Activated CD8-positive, alpha-beta memory T cell treated with anti-CD3 and anti-CD28 coated beads, Interleukin-2, amount 50 U/mL, for 1 hour (primary cell): ENCODE results near the gene KRT78.
A peak's percentile ranks its signal among the peaks of the same experiment; 100 is the strongest.
"Not testable (repeated sequence)": the region's sequence is repeated elsewhere in the genome, so short reads cannot be mapped to it uniquely, and the experiment has no call there.

Experiments
- DNase-seq: peaks from one replicate; pipeline ENCODE4 v3.0.0-alpha.2; 2020; ENCODE audit errors: extremely low read depth

The KRT78 gene

GRCh38 chr12:52848661-52849255 is at the start of gene KRT78:
Gene KRT78 (minus strand): TSS chr12:52848994. CDS start chr12:52848930, 64 bp downstream.
- no peak for DNase-seq

- DNase-seq, result no peak
Measured at GRCh38 chr12:52896190-52897100, 47.7 kb upstream of the KRT78 start.

GRCh38 chr12:52895726-52896189 is 47.0 kb upstream of the KRT78 start:
- DNase-seq, result no peak

GRCh38 chr12:52892974-52893373 is 44.2 kb upstream of the KRT78 start:
- no peak for DNase-seq

- DNase-seq, result no peak
Measured at GRCh38 chr12:52892207-52892852, 43.5 kb upstream of the KRT78 start.

GRCh38 chr12:52891044-52891443 is 42.2 kb upstream of the KRT78 start:
- DNase-seq, result no peak

GRCh38 chr12:52890417-52890816 is 41.6 kb upstream of the KRT78 start:
- no peak for DNase-seq

- DNase-seq, result peak; percentile 36
Measured at GRCh38 chr12:52884526-52885293, 35.9 kb upstream of the KRT78 start.

- DNase-seq, result not testable (repeated sequence)
Measured at GRCh38 chr12:52880499-52880898, 31.7 kb upstream of the KRT78 start.

GRCh38 chr12:52879394-52880351 is 30.9 kb upstream of the KRT78 start:
- DNase-seq, result no peak

GRCh38 chr12:52878507-52879393 is 30.0 kb upstream of the KRT78 start:
- no peak for DNase-seq

GRCh38 chr12:52877242-52877641 is 28.4 kb upstream of the KRT78 start:
- DNase-seq, result no peak

GRCh38 chr12:52876372-52876771 is 27.6 kb upstream of the KRT78 start:
- DNase-seq, result no peak

GRCh38 chr12:52874573-52875435 is 26.0 kb upstream of the KRT78 start:
- DNase-seq, result no peak

- DNase-seq, result no peak
Measured at GRCh38 chr12:52873832-52874572, 25.2 kb upstream of the KRT78 start.

GRCh38 chr12:52873513-52873831 is 24.7 kb upstream of the KRT78 start:
- no peak for DNase-seq

- no peak for DNase-seq
Measured at GRCh38 chr12:52872644-52873389, 24.0 kb upstream of the KRT78 start.
